Measurements from ENCODE around the gene PPHLN1.

PPHLN1 gene

GRCh38 chr12:42482748-42483520 is 157.0 kb downstream of the PPHLN1 start:
- peak; percentile 67 for DNase-seq

DNA sequence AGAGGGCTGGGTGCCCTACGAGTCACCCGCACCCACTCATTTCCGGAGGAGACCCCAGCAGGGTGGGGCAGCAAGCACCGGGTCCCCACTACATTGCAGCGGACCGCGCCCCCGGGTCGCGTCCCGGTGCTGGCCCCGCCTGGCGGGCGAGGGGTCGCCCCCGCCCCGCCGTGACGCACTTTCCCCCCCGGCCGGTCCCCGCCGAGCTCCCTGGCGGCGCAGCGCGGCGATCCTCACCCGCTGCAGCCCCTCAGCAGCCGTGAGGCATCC is 157.5 kb downstream of the PPHLN1 start:
- DNase-seq, result no peak

DNA sequence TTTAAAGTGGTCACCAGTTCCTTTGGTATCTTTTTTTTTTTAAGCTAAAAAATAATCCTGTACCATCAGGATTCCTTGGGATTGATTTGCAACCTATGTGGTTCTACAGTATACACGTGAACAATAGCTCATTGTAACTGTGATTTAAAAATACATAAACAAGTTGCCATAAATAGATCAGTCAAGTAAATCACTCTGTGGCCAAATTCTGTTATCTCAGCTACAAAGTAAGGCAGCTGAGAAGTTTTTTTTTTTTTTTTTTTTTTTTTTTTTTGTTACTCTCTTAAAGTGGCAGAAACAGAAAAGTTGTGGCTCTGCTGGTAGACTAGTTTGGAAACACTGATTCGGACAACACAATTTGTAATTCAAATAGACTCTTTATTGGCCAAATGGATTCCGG is 159.0 kb downstream of the PPHLN1 start:
- no peak for DNase-seq

DNA sequence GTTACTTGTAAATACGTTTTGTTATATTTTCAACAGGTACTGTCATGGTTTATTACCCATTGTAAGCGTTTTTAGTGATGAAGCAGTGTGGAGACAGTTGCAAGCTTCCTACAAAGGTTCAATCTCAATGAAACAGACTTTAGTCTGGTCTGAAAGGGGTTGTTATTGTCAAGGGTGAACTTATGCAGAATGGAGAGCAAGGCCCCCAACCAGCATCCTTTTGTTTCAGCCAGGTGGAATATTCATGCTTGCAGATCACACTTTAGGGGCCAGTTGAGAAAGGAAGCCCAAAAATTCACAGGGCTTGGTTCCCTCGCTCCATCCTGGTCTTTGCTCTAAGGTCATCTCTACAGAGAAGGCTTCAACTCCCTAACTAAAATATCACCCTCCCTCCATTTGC is 159.9 kb downstream of the PPHLN1 start:
- DNase-seq, result no peak

DNA sequence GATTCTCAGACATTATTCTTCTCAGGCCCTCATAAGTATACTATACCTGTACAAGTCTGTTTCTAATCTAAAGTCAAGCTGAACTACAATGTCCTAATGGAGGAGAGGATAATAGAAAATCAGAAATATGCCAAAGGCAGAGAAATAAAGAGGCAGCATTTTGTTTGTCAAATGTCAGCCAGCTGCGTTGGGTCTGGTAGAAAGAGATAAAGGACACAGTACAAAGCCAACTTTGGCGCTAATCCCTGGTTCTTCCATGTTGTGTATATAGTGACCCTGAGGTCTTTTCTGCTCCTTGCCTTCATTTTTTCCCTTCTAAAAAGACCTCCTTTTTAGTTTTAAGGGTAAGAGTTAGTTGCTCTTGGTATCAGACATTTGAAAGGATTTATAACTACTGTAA is 160.4 kb downstream of the PPHLN1 start:
- DNase-seq, result no peak

GRCh38 chr12:42490261-42490842 is 164.4 kb downstream of the PPHLN1 start:
- DNase-seq, result no peak
